WTC11 (cell line): ENCODE measurements around the gene PARP3. TPM values are rescaled to one million over a fixed set of nuclear protein-coding genes. Genes with fewer than 3 reads are reported as not detected.

Experiments
- ATAC-seq: fragments of 200-7000 bp; cut with Tn5 transposase; 2 replicates; pipeline ENCODE4 v1.10.0; 2021; ENCODE audit warnings: mild to moderate bottlenecking, moderate library complexity
- CTCF ChIA-PET: fragments of 300-600 bp; sonication (Branson Sonifier 250); formaldehyde crosslinking; loops from one replicate; lab custom pipeline; 2021; ENCODE audit warnings: antibody characterized with exemption; lab: Charles Lee
- POLR2A ChIA-PET: fragments of 350-600 bp; sonication (Branson Sonifier 250); formaldehyde crosslinking; loops from one replicate; lab custom pipeline; 2021; ENCODE audit warnings: antibody characterized with exemption; lab: Charles Lee
- DNase-seq: peaks from one replicate; pipeline ENCODE4 v3.0.0; 2021; ENCODE audit warnings: low spot score
- H3K27ac Mint-ChIP-seq: 2 replicates; pipeline ENCODE4 v1.8.0; 2021; ENCODE audit warnings: mixed read lengths
- H3K27me3 Mint-ChIP-seq: 2 replicates; pipeline ENCODE4 v1.8.0; 2021; ENCODE audit warnings: low read depth, mild to moderate bottlenecking, moderate library complexity, mixed read lengths
- H3K36me3 Mint-ChIP-seq: 2 replicates; pipeline ENCODE4 v1.8.0; 2021; ENCODE audit warnings: mixed read lengths
- H3K4me1 Mint-ChIP-seq: 2 replicates; pipeline ENCODE4 v1.8.0; 2022; ENCODE audit warnings: mixed read lengths
- H3K4me3 Mint-ChIP-seq: 2 replicates; pipeline ENCODE4 v1.8.0; 2021; ENCODE audit warnings: mild to moderate bottlenecking, moderate library complexity, mixed read lengths
- H3K9me3 Mint-ChIP-seq: 2 replicates; pipeline ENCODE4 v1.8.0; 2021; ENCODE audit warnings: mixed read lengths
- ATF1 ChIP-seq: sonication (generic); formaldehyde crosslinking; IDR thresholded peaks from 2 replicates; pipeline ENCODE4 v1.8.1; 2023; ENCODE audit warnings: mild to moderate bottlenecking, moderate library complexity, missing genetic modification reagents
- EMX1 ChIP-seq: fragments of 250-450 bp; sonication (Bioruptor Pico); IDR thresholded peaks from 2 replicates; pipeline ENCODE4 v1.8.0; 2021; ENCODE audit warnings: mild to moderate bottlenecking
- ESRRA ChIP-seq: sonication (generic); formaldehyde crosslinking; IDR thresholded peaks from 2 replicates; pipeline ENCODE4 v1.8.1; 2022; ENCODE audit warnings: mild to moderate bottlenecking, missing genetic modification reagents, borderline replicate concordance
- FOXJ3 ChIP-seq: sonication (generic); formaldehyde crosslinking; IDR thresholded peaks from 2 replicates; pipeline ENCODE4 v1.9.0; 2021; ENCODE audit warnings: missing genetic modification reagents, mild to moderate bottlenecking, borderline replicate concordance
- FOXK1 ChIP-seq: sonication (generic); formaldehyde crosslinking; IDR thresholded peaks from 2 replicates; pipeline ENCODE4 v1.8.0; 2022; ENCODE audit warnings: mild to moderate bottlenecking, moderate library complexity, missing genetic modification reagents
- FOXP1 ChIP-seq: sonication (generic); formaldehyde crosslinking; IDR thresholded peaks from 2 replicates; pipeline ENCODE4 v1.8.0; 2022; ENCODE audit warnings: missing genetic modification reagents, mild to moderate bottlenecking, moderate library complexity, borderline replicate concordance
- GABPB1 ChIP-seq: sonication (generic); formaldehyde crosslinking; IDR thresholded peaks from 2 replicates; pipeline ENCODE4 v1.8.1; 2023; ENCODE audit warnings: mild to moderate bottlenecking, missing genetic modification reagents
- GTF2I ChIP-seq: fragments of 250-450 bp; sonication (Bioruptor Pico); conservative IDR thresholded peaks from 2 replicates; pipeline ENCODE4 v1.4.0; 2021; ENCODE audit warnings: mild to moderate bottlenecking
- JAZF1 ChIP-seq: fragments of 250-450 bp; sonication (Bioruptor Pico); IDR thresholded peaks from 2 replicates; pipeline ENCODE4 v1.9.0; 2021; ENCODE audit warnings: moderate library complexity, mild to moderate bottlenecking, inconsistent platforms
- NFATC4 ChIP-seq: fragments of 250-450 bp; sonication (Bioruptor Pico); IDR thresholded peaks from 2 replicates; pipeline ENCODE4 v1.9.0; 2021; ENCODE audit warnings: mild to moderate bottlenecking
- PRRX2 ChIP-seq: fragments of 250-450 bp; sonication (Bioruptor Pico); IDR thresholded peaks from 2 replicates; pipeline ENCODE4 v1.8.0; 2021; ENCODE audit warnings: mild to moderate bottlenecking
- SOX15 ChIP-seq: fragments of 250-450 bp; sonication (Bioruptor Pico); IDR thresholded peaks from 2 replicates; pipeline ENCODE4 v1.9.0; 2021; ENCODE audit warnings: mild to moderate bottlenecking
- SP1 ChIP-seq: sonication (generic); formaldehyde crosslinking; conservative IDR thresholded peaks from 2 replicates; pipeline ENCODE4 v1.8.1; 2022; ENCODE audit warnings: missing genetic modification reagents
- ZNF416 ChIP-seq: fragments of 250-450 bp; sonication (Bioruptor Pico); IDR thresholded peaks from 2 replicates; pipeline ENCODE4 v1.9.0; 2021; ENCODE audit warnings: mild to moderate bottlenecking, inconsistent platforms
- ZNF671 ChIP-seq: fragments of 250-450 bp; sonication (Bioruptor Pico); IDR thresholded peaks from 2 replicates; pipeline ENCODE4 v1.8.0; 2021; ENCODE audit warnings: mild to moderate bottlenecking
- total RNA-seq: library from RNA; stranded (reverse); gene quantifications from 3 replicates; pipeline ENCODE4 v1.2.3, GENCODE V29; 2021
- TF ChIP-seq, protein P1 (sequence below): sonication (generic); formaldehyde crosslinking; IDR thresholded peaks from 2 replicates; pipeline ENCODE4 v1.8.1; 2022; ENCODE audit warnings: low read depth, missing genetic modification reagents, borderline replicate concordance
- TF ChIP-seq, protein P2 (sequence below): fragments of 250-450 bp; sonication (Bioruptor Pico); IDR thresholded peaks from 2 replicates; pipeline ENCODE4 v2.1.2; 2022; ENCODE audit warnings: mild to moderate bottlenecking, moderate library complexity
- TF ChIP-seq, protein P3 (sequence below): sonication (generic); formaldehyde crosslinking; IDR thresholded peaks from 2 replicates; pipeline ENCODE4 v1.8.1; 2023; ENCODE audit warnings: mild to moderate bottlenecking, missing genetic modification reagents
- TF ChIP-seq, protein P4 (sequence below): sonication (generic); formaldehyde crosslinking; IDR thresholded peaks from 2 replicates; pipeline ENCODE4 v1.8.1; 2023; ENCODE audit warnings: mild to moderate bottlenecking, missing genetic modification reagents, borderline replicate concordance
- TF ChIP-seq, protein P5 (sequence below): fragments of 200-600 bp; IDR thresholded peaks from 2 replicates; pipeline ENCODE4 v1.8.0; 2022; ENCODE audit warnings: antibody characterized with exemption
- TF ChIP-seq, protein P6 (sequence below): sonication (generic); formaldehyde crosslinking; IDR thresholded peaks from 2 replicates; pipeline ENCODE4 v1.8.0; 2022; ENCODE audit warnings: mild to moderate bottlenecking, missing genetic modification reagents
- TF ChIP-seq, protein P7 (sequence below): fragments of 250-450 bp; sonication (Bioruptor Pico); IDR thresholded peaks from 2 replicates; pipeline ENCODE4 v1.9.0; 2021; ENCODE audit warnings: mild to moderate bottlenecking

PARP3 gene
- total RNA-seq, 1 experiment from 2014 or later, result 2.9 TPM

DNA sequence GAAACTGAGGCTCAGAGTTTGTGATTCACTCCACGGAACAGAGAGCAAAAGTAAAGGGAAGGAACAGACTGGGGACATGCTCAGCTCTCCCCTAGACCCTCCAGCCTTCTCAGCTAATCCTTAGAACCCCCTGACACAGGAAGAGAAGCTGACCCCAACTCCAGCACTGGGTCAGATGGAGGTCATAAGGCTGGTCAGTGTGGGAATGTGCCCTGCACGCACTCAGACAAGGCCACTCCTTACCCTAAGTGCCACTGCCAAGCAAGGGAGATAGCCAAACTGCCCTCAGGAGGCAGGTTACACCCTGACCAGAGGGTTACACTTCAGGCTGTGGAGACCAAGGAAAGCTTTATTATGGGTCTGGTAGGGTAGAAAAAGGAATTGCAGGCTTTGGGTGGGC is 52.4 kb downstream of the PARP3 start (continued):
- TF ChIP-seq, protein P1, sequence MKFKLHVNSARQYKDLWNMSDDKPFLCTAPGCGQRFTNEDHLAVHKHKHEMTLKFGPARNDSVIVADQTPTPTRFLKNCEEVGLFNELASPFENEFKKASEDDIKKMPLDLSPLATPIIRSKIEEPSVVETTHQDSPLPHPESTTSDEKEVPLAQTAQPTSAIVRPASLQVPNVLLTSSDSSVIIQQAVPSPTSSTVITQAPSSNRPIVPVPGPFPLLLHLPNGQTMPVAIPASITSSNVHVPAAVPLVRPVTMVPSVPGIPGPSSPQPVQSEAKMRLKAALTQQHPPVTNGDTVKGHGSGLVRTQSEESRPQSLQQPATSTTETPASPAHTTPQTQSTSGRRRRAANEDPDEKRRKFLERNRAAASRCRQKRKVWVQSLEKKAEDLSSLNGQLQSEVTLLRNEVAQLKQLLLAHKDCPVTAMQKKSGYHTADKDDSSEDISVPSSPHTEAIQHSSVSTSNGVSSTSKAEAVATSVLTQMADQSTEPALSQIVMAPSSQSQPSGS (CRISPR knock-in tag), result no peak
- TF ChIP-seq, protein P2, sequence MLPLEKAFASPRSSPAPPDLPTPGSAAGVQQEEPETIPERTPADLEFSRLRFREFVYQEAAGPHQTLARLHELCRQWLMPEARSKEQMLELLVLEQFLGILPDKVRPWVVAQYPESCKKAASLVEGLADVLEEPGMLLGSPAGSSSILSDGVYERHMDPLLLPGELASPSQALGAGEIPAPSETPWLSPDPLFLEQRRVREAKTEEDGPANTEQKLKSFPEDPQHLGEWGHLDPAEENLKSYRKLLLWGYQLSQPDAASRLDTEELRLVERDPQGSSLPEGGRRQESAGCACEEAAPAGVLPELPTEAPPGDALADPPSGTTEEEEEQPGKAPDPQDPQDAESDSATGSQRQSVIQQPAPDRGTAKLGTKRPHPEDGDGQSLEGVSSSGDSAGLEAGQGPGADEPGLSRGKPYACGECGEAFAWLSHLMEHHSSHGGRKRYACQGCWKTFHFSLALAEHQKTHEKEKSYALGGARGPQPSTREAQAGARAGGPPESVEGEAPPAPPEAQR (CRISPR knock-in tag), result no peak
- TF ChIP-seq SOX15 (CRISPR knock-in tag) (no peak), GTF2I (CRISPR knock-in tag) (no peak), PRRX2 (CRISPR knock-in tag) (no peak), ZNF671 (CRISPR knock-in tag) (no peak), JAZF1 (no peak), ZNF416 (CRISPR knock-in tag) (no peak), ESRRA (CRISPR knock-in tag) (no peak), FOXJ3 (CRISPR knock-in tag) (no peak)
- TF ChIP-seq, protein P3, sequence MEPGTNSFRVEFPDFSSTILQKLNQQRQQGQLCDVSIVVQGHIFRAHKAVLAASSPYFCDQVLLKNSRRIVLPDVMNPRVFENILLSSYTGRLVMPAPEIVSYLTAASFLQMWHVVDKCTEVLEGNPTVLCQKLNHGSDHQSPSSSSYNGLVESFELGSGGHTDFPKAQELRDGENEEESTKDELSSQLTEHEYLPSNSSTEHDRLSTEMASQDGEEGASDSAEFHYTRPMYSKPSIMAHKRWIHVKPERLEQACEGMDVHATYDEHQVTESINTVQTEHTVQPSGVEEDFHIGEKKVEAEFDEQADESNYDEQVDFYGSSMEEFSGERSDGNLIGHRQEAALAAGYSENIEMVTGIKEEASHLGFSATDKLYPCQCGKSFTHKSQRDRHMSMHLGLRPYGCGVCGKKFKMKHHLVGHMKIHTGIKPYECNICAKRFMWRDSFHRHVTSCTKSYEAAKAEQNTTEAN, result no peak
- TF ChIP-seq, protein P4, sequence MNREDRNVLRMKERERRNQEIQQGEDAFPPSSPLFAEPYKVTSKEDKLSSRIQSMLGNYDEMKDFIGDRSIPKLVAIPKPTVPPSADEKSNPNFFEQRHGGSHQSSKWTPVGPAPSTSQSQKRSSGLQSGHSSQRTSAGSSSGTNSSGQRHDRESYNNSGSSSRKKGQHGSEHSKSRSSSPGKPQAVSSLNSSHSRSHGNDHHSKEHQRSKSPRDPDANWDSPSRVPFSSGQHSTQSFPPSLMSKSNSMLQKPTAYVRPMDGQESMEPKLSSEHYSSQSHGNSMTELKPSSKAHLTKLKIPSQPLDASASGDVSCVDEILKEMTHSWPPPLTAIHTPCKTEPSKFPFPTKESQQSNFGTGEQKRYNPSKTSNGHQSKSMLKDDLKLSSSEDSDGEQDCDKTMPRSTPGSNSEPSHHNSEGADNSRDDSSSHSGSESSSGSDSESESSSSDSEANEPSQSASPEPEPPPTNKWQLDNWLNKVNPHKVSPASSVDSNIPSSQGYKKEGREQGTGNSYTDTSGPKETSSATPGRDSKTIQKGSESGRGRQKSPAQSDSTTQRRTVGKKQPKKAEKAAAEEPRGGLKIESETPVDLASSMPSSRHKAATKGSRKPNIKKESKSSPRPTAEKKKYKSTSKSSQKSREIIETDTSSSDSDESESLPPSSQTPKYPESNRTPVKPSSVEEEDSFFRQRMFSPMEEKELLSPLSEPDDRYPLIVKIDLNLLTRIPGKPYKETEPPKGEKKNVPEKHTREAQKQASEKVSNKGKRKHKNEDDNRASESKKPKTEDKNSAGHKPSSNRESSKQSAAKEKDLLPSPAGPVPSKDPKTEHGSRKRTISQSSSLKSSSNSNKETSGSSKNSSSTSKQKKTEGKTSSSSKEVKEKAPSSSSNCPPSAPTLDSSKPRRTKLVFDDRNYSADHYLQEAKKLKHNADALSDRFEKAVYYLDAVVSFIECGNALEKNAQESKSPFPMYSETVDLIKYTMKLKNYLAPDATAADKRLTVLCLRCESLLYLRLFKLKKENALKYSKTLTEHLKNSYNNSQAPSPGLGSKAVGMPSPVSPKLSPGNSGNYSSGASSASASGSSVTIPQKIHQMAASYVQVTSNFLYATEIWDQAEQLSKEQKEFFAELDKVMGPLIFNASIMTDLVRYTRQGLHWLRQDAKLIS (CRISPR knock-in tag), result no peak
- TF ChIP-seq, protein P5, sequence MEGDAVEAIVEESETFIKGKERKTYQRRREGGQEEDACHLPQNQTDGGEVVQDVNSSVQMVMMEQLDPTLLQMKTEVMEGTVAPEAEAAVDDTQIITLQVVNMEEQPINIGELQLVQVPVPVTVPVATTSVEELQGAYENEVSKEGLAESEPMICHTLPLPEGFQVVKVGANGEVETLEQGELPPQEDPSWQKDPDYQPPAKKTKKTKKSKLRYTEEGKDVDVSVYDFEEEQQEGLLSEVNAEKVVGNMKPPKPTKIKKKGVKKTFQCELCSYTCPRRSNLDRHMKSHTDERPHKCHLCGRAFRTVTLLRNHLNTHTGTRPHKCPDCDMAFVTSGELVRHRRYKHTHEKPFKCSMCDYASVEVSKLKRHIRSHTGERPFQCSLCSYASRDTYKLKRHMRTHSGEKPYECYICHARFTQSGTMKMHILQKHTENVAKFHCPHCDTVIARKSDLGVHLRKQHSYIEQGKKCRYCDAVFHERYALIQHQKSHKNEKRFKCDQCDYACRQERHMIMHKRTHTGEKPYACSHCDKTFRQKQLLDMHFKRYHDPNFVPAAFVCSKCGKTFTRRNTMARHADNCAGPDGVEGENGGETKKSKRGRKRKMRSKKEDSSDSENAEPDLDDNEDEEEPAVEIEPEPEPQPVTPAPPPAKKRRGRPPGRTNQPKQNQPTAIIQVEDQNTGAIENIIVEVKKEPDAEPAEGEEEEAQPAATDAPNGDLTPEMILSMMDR, result no peak

DNA sequence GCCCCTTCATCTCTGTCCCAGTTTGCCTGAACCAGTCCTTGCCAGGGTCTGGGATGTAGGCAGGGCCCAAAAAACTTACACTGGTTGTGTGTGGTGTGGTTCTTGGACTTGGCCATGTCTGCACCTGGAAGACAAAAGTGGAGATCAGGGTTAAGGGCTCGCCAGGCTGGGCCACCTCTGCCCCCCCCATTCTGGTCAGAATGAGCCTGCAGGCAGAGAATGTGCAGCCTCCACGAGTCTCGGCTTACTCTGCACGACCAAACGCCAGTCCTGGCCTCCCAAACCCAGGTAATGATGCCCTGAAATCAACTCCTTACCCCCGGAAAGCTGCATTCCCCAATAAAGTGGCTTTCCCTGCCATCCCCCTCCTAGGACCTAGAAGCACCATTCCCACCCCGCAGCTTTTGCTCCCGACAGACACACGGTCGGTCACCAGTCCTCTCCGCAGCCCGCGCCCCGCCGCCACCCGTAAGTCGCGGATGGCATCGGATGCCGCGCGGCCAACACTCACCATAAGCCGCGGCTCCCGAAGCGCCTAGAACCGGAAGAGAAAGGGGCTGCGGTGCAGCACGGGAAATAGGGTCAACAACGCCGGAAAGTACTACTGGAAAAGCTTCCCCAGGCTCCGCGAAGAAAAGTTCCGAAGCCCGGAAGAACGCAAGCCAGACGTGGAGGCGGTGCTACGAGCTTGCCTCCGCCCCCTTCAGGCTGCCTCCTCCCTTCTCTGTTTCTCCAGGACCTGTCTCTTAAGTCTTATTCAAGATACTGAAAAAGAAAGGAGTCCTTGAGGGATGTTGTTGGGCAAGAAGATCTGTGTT is 53.4 kb downstream of the PARP3 start, which contains the start of gene RPL29:
Gene RPL29 (minus strand): TSS at position 550 of the 818 bp plus-strand sequence. CDS start 434 bp downstream, at position 116.
- DNase-seq, result peak; percentile 92
- POLR2A ChIA-PET, result interaction anchor here (0.5 to 1.9 kb wide), 16 partner anchors 8 to 430 kb away, joined by 3 to 14 read pairs (median 4); partner anchors contain the start of genes ABHD14B, ACY1, GPR62 and PCBP4
- H3K36me3 Mint-ChIP-seq, result peaks cover 46% of the 10 kb centered on the region
- no peaks in the 10 kb centered on the region for H3K27me3 Mint-ChIP-seq
- ATAC-seq, result peak; percentile 85
- peak within 1 kb of the TSS; percentile 99 for H3K4me3 Mint-ChIP-seq
- H3K27ac Mint-ChIP-seq, result peak within 1 kb of the TSS; percentile 100
- CTCF ChIA-PET, result interaction anchor here (0.7 to 1.7 kb wide), 17 partner anchors 9 to 451 kb away, joined by 3 to 27 read pairs (median 5); partner anchors contain the start of genes ABHD14A, ABHD14B, ACY1 and DUSP7
- peaks cover 33% of the 10 kb centered on the region for H3K4me1 Mint-ChIP-seq
- 0 out of 2 replicates have a peak, but pooled peaks cover 2% of the 10 kb centered on the region for H3K9me3 Mint-ChIP-seq
- TF ChIP-seq, protein P6, sequence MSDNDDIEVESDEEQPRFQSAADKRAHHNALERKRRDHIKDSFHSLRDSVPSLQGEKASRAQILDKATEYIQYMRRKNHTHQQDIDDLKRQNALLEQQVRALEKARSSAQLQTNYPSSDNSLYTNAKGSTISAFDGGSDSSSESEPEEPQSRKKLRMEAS (CRISPR knock-in tag), result peak; percentile 95
- TF ChIP-seq, protein P7, sequence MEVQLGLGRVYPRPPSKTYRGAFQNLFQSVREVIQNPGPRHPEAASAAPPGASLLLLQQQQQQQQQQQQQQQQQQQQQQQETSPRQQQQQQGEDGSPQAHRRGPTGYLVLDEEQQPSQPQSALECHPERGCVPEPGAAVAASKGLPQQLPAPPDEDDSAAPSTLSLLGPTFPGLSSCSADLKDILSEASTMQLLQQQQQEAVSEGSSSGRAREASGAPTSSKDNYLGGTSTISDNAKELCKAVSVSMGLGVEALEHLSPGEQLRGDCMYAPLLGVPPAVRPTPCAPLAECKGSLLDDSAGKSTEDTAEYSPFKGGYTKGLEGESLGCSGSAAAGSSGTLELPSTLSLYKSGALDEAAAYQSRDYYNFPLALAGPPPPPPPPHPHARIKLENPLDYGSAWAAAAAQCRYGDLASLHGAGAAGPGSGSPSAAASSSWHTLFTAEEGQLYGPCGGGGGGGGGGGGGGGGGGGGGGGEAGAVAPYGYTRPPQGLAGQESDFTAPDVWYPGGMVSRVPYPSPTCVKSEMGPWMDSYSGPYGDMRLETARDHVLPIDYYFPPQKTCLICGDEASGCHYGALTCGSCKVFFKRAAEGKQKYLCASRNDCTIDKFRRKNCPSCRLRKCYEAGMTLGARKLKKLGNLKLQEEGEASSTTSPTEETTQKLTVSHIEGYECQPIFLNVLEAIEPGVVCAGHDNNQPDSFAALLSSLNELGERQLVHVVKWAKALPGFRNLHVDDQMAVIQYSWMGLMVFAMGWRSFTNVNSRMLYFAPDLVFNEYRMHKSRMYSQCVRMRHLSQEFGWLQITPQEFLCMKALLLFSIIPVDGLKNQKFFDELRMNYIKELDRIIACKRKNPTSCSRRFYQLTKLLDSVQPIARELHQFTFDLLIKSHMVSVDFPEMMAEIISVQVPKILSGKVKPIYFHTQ (CRISPR knock-in tag), result 0 out of 2 replicates have a peak, but pooled peaks have one; percentile 35
- peak; percentile 35; the same call in 1 of the 2 replicates for TF ChIP-seq NFATC4 (CRISPR knock-in tag)
- peak; percentile 91 for TF ChIP-seq FOXK1 (CRISPR knock-in tag)
- TF ChIP-seq EMX1, result peak; percentile 56; the same call in 1 of the 2 replicates
- TF ChIP-seq ATF1 (CRISPR knock-in tag), result no peak; the same call in 1 of the 2 replicates
- peak; percentile 90 for TF ChIP-seq SP1 (CRISPR knock-in tag)
- TF ChIP-seq GABPB1 (CRISPR knock-in tag), result peak; percentile 92
- peak; percentile 93 for TF ChIP-seq FOXP1 (CRISPR knock-in tag)
